SIG-M5 treated with dmso at 0.1 percent for 504 hours (cell line): ENCODE measurements around the gene CCDC40.
A peak's percentile ranks its signal among the peaks of the same experiment; 100 is the strongest.

Experiments
- DNase-seq: peaks from one replicate; lab custom pipeline; 2025; ENCODE audit not compliant: unreplicated experiment; lab: John Stamatoyannopoulos, UW

The CCDC40 gene

DNA sequence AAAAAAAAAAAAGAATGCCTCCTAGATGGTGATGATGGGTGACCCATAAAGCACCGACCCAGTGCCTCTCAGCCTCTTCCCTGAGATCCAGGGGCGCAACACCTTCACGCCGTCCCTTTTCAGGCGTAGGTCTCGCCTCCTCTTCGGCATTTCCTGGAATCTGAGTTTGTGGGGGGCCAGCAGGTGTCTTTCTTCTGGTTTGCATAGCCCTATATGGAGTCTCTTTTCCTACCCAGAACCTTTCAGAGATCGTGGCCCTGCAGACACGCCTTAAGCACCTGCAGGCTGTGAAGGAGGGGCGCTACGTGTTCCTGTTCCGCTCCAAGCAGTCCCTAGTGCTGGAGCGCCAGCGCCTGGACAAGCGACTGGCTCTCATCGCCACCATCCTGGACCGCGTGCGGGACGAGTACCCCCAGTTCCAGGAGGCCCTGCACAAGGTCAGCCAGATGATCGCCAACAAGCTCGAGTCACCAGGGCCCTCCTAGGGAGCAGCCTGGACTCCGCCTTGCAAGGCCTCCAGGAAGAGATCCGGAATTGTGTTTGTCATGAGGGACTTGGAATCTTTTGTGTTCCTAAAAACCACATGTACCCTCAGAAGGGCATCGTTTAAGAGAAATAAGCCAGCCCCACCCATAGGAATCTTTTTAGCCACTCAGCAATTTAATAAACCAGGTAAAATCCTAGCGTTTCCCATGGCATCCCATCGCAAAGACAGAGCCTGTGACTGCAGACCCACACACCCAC, 63.0 kb downstream of the CCDC40 start:
- no peak for DNase-seq

DNA sequence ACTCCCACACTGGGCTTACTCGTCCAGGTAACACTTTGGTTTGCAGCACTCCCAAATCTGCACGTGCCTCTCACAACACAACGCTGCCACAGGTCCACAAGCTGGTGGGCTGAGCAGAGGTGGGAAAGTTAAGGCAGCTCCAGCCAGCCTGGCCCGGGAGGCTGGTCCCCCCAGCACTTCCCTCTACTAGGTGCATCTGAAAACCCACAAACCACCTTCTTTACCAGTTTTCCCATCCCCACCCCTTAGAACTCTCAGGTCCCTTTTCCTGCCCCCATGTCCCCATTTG, 63.5 kb downstream of the CCDC40 start:
- DNase-seq = no peak

DNA sequence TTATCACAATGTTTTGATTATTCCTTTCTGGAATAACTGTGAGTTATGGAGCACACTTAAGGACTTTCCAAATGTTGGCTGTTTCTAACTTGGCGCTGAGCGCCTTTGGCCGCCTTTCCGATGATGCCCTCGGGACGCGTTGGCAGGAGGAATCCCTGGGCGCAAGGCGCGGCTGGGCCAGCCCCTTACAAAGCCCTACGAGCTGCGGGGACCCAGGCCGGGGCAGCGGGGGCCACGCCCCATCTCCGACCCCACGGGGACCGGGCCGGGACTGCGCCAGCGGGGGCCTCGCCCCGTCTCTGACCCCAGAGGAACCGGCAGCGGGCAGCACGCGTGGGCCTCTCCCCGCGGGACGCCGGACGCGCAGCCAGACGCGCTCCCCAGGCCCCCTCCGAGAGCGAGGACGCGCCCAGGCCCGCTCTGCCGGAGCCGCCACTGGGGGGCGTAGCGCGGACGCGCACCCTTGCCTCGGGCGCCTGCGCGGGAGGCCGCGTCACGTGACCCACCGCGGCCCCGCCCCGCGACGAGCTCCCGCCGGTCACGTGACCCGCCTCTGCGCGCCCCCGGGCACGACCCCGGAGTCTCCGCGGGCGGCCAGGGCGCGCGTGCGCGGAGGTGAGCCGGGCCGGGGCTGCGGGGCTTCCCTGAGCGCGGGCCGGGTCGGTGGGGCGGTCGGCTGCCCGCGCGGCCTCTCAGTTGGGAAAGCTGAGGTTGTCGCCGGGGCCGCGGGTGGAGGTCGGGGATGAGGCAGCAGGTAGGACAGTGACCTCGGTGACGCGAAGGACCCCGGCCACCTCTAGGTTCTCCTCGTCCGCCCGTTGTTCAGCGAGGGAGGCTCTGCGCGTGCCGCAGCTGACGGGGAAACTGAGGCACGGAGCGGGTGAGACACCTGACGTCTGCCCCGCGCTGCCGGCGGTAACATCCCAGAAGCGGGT, 64.8 kb downstream of the CCDC40 start, which contains the start of gene GAA:
Gene GAA, plus strand, starts transcription at position 571 of the 935 bp plus-strand sequence. CDS start 3,006 bp downstream, outside the sequence.
- peak; percentile 65 for DNase-seq

DNA sequence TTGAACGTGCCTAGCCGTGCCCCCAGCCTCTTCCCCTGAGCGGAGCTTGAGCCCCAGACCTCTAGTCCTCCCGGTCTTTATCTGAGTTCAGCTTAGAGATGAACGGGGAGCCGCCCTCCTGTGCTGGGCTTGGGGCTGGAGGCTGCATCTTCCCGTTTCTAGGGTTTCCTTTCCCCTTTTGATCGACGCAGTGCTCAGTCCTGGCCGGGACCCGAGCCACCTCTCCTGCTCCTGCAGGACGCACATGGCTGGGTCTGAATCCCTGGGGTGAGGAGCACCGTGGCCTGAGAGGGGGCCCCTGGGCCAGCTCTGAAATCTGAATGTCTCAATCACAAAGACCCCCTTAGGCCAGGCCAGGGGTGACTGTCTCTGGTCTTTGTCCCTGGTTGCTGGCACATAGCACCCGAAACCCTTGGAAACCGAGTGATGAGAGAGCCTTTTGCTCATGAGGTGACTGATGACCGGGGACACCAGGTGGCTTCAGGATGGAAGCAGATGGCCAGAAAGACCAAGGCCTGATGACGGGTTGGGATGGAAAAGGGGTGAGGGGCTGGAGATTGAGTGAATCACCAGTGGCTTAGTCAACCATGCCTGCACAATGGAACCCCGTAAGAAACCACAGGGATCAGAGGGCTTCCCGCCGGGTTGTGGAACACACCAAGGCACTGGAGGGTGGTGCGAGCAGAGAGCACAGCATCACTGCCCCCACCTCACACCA, 65.7 kb downstream of the CCDC40 start:
- peak; percentile 82 for DNase-seq

DNA sequence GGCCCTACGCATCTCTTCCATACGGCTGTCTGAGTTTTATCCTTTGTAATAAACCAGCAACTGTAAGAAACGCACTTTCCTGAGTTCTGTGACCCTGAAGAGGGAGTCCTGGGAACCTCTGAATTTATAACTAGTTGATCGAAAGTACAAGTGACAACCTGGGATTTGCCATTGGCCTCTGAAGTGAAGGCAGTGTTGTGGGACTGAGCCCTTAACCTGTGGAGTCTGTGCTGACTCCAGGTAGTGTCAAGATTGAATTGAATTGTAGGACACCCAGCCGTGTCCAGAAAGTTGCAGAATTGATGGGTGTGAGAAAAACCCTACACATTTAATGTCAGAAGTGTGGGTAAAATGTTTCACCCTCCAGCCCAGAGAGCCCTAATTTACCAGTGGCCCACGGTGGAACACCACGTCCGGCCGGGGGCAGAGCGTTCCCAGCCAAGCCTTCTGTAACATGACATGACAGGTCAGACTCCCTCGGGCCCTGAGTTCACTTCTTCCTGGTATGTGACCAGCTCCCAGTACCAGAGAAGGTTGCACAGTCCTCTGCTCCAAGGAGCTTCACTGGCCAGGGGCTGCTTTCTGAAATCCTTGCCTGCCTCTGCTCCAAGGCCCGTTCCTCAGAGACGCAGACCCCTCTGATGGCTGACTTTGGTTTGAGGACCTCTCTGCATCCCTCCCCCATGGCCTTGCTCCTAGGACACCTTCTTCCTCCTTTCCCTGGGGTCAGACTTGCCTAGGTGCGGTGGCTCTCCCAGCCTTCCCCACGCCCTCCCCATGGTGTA, 66.4 kb downstream of the CCDC40 start:
- DNase-seq = no peak

DNA sequence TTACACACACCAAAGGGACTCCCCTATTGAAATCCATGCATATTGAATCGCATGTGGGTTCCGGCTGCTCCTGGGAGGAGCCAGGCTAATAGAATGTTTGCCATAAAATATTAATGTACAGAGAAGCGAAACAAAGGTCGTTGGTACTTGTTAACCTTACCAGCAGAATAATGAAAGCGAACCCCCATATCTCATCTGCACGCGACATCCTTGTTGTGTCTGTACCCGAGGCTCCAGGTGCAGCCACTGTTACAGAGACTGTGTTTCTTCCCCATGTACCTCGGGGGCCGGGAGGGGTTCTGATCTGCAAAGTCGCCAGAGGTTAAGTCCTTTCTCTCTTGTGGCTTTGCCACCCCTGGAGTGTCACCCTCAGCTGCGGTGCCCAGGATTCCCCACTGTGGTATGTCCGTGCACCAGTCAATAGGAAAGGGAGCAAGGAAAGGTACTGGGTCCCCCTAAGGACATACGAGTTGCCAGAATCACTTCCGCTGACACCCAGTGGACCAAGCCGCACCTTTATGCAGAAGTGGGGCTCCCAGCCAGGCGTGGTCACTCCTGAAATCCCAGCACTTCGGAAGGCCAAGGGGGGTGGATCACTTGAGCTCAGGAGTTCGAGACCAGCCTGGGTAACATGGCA, 67.1 kb downstream of the CCDC40 start:
- no peak for DNase-seq

DNA sequence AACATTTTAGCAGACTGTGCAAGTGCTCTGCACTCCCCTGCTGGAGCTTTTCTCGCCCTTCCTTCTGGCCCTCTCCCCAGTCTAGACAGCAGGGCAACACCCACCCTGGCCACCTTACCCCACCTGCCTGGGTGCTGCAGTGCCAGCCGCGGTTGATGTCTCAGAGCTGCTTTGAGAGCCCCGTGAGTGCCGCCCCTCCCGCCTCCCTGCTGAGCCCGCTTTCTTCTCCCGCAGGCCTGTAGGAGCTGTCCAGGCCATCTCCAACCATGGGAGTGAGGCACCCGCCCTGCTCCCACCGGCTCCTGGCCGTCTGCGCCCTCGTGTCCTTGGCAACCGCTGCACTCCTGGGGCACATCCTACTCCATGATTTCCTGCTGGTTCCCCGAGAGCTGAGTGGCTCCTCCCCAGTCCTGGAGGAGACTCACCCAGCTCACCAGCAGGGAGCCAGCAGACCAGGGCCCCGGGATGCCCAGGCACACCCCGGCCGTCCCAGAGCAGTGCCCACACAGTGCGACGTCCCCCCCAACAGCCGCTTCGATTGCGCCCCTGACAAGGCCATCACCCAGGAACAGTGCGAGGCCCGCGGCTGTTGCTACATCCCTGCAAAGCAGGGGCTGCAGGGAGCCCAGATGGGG, 68.0 kb downstream of the CCDC40 start:
- no peak for DNase-seq

DNA sequence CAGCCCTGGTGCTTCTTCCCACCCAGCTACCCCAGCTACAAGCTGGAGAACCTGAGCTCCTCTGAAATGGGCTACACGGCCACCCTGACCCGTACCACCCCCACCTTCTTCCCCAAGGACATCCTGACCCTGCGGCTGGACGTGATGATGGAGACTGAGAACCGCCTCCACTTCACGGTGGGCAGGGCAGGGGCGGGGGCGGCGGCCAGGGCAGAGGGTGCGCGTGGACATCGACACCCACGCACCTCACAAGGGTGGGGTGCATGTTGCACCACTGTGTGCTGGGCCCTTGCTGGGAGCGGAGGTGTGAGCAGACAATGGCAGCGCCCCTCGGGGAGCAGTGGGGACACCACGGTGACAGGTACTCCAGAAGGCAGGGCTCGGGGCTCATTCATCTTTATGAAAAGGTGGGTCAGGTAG, 68.5 kb downstream of the CCDC40 start:
- no peak for DNase-seq

DNA sequence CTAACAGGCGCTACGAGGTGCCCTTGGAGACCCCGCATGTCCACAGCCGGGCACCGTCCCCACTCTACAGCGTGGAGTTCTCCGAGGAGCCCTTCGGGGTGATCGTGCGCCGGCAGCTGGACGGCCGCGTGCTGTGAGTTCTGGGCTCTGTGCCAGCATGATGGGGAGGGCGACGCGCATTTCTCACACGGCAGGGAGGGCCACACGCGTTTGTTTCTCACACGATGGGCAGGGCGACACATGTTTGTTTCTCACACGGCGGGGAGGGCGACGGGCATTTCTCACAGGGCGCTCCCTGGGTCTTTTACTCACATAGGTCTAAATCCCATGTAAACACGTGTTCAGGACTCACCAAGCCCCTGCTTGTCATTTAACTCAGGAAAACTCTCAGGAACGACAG, 69.3 kb downstream of the CCDC40 start:
- DNase-seq = no peak

DNA sequence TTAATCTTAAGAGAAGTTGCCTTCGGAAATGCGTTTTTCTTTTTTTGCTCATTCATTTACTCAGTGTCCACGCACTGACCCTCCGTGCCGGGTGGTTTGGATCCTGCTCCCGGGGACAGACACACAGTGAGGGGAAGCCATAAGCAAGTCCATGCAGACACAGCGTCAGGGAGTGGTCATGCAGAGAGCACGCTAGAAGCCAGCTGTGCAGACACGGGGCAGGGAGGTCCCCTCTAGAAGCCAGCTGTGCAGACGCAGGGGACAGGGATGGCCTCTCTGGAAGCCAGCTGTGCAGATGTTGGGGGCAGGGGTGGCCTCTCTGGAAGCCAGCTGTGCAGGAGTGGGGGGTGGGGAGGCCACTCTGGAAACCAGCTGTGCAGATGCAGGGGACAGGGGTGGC, 69.7 kb downstream of the CCDC40 start:
- no peak for DNase-seq

DNA sequence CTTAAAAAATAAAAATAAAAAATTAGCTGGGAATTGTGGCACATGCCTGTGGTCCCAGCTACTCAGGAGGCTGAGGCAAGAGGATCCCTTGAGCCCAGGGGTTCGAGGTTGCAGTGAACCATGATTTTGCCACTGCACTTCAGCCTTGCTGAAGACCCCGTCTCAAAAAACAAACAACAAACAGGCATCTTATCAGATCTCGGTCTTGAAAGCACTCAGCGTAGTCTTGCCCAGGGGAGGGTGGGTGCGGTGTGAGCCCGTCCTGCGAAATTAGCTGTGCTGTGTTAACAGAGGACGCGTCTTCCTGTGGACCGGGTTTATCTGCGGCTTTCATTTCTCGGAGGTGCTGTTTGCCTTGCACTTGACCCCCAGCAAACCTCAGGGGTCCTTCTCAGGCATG, 70.3 kb downstream of the CCDC40 start:
- no peak for DNase-seq

DNA sequence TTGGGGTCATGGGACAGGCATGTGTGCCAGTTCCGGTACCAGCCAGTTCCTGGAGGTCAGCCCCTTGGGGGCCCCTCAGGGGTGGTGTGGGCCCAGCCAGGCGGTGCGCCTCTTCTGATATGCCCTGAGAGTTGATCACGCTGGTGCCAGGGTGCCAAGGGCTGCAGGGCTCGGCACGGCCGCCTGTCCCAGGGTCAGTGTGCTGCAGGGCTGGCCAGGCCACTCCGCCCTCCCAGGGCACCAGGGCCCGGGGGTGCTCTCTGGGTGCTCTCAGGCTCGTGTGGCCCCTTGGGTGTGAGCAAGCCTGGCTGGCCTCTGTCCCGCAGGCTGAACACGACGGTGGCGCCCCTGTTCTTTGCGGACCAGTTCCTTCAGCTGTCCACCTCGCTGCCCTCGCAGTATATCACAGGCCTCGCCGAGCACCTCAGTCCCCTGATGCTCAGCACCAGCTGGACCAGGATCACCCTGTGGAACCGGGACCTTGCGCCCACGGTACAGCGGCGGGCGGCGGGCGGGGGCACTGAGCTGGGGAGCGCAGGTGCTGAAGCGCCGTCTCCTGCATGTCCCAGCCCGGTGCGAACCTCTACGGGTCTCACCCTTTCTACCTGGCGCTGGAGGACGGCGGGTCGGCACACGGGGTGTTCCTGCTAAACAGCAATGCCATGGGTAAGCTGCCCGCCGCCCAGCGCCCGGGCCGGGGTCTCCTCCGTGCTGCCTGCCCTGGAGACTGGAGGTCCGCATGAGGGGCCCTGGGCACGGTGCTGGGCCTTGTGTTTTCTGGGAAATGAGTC, 71.0 kb downstream of the CCDC40 start:
- DNase-seq = no peak

DNA sequence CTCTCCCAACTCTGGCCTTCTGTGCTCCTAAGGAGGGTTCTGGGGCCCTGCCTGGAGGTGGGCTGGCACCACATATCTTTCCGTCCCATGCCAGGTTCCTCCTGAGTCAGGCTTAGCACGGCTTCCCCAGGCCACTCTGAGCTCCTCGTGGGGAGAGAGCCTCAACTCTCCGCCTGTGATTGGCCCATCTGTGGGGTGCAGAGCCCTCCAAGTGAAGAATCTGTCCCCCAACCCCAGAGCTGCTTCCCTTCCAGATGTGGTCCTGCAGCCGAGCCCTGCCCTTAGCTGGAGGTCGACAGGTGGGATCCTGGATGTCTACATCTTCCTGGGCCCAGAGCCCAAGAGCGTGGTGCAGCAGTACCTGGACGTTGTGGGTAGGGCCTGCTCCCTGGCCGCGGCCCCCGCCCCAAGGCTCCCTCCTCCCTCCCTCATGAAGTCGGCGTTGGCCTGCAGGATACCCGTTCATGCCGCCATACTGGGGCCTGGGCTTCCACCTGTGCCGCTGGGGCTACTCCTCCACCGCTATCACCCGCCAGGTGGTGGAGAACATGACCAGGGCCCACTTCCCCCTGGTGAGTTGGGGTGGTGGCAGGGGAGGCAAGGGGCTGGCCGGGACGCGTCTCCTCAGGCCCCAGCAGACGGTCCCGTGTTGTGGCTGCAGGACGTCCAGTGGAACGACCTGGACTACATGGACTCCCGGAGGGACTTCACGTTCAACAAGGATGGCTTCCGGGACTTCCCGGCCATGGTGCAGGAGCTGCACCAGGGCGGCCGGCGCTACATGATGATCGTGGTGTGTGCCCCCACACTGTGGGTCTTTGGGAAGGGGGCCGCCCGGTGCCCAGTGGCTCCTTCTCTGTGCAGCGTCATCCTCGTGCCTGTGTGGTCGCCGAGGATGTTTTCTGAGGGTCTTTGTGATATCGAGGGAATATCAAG, 71.9 kb downstream of the CCDC40 start:
- DNase-seq = no peak

DNA sequence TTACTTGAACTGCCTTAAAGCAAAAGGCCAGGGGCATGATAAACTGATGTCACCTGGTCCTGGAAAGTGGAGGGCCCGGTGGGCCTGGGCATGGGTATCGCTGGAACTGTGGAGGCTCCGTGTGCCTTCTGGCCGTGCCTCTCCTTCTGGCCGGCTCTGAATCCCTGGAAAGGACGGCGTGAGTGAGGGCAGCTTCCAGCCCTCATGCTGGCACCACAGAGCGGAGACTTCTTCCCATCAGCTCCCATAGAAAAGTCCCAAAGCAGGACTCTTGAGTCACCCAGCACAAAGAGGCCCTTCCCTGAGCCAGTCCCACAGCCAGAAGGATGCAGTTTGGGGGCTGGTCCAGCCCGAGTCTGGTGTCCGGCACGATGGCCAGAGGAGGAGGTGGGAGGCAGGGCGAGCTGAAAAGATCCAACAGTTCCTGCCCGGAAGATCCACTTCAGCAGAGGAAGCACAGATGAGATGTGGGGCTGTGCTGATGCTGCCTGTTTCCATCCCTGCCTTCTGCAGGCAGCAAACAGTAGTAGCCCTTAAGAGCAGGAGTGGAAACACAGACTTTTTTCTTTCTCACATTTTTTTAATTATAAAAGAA, 72.7 kb downstream of the CCDC40 start:
- DNase-seq = no peak

DNA sequence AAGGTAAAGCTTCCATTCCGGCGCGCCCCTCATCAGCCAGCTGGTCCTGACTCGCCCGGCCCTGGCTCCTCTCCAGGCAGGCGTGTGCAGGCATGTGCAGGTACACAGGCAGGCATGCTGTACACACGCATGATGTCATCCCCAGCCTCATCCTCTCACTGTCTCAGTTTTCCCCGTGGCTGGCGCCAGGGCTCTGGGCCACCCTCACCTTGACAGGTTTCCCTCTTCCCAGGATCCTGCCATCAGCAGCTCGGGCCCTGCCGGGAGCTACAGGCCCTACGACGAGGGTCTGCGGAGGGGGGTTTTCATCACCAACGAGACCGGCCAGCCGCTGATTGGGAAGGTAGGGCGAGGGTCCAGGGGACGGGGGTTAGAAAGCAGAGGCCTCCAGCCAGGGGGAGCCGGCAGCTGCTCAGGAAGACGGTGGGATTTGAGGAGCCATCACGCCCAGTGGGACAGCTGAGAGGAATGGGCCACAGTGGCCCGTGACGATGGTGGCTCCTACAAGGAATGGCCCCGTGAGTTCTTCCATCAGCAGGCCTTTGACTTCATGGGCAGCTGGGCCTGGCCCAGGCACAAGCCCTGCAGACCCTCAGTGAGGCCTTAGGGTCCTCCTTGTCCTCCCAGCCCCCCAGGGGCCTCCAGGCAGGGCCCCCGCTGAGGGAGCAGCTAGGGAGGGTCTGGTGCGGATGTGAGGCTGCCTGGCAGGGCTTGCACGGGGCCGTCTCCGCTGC, 73.4 kb downstream of the CCDC40 start:
- DNase-seq = no peak

DNA sequence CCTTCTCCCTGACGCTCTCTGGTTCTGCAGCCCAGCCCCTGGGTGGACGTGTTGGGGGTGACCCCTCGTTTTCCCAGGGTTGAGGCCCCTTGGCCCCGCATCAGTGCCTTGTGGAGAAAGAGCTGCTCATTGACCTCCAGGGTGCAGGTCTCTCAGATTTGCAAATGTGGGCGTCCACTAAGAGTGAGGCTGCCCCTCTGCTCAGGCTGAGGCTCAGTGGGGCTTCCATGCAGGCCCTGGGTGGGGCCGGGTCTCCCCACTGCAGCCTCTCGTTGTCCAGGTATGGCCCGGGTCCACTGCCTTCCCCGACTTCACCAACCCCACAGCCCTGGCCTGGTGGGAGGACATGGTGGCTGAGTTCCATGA, 74.0 kb downstream of the CCDC40 start:
- DNase-seq = no peak
